AG04450 (cell line): ENCODE measurements around the gene DSTN. TPM values are rescaled to one million over a fixed set of nuclear protein-coding genes. Genes with fewer than 3 reads are reported as not detected.

Source experiments
- CTCF ChIA-PET: fragments of 300-600, 350-600 bp; formaldehyde crosslinking; extraction: SDS; loops from one replicate; lab custom pipeline; 2022; ENCODE audit warnings: antibody characterized with exemption, inconsistent platforms; lab: Charles Lee
- POLR2A ChIA-PET: fragments of 350-600 bp; formaldehyde crosslinking; extraction: SDS; loops from one replicate; lab custom pipeline; 2021; ENCODE audit warnings: antibody characterized with exemption, inconsistent platforms; lab: Yijun Ruan, JAX
- DNase-seq: peaks from one replicate; pipeline ENCODE4 v3.0.0-alpha.2; 2011; ENCODE audit warnings: low read depth, low spot score
- H3K27ac ChIP-seq: one replicate; pipeline ENCODE4 v1.5.1; 2012; ENCODE audit warnings: low read depth, low read length, control low read depth
- H3K27me3 ChIP-seq: one replicate; pipeline ENCODE4 v1.6.0; 2012; ENCODE audit warnings: low read length; ENCODE audit not compliant: control insufficient read depth, insufficient read depth
- H3K4me3 ChIP-seq: 2 replicates; pipeline ENCODE4 v1.5.1; 2011; ENCODE audit warnings: mild to moderate bottlenecking, low read depth, low read length, control low read depth
- H3K9me3 ChIP-seq: 2 replicates; pipeline ENCODE4 v1.5.1; 2012; ENCODE audit warnings: low read length; ENCODE audit not compliant: control insufficient read depth, insufficient read depth
- polyA plus RNA-seq: library from polyadenylated mRNA; depleted of rRNA; stranded (reverse); fragments of >200 nt; gene quantifications from 2 replicates; pipeline ENCODE4 v1.2.3, GENCODE V29; 2011
- TF ChIP-seq, protein P1 (sequence below): IDR thresholded peaks from 2 replicates; pipeline ENCODE4 v1.5.1; 2011; ENCODE audit warnings: low read depth, low read length, control low read depth, inconsistent platforms

DSTN gene
- polyA plus RNA-seq, 1 experiment: 414 TPM

DNA sequence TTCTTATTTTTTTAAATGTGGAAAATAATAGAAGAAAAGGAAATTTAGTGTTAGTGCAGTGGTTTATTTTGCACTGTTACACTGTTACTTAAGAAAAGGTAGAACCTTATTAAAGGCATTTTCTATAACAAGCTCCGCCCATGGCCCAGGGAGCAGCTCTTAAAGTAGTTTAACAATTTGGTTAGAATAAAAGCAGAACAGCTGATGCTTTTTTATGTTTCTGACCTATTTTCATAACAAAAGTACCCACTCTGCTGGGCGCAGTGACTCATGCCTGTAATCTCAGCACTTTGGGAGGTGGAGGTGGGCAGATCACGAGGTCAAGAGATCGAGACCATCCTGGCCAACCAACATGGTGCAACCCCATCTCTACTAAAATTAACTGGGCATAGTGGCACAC, 32.6 kb downstream of the DSTN start:
- no peak overlapping the region for H3K4me3 ChIP-seq
- H3K9me3 ChIP-seq: no peaks in the 10 kb centered on the region
- no peak for DNase-seq
- TF ChIP-seq, protein P1, sequence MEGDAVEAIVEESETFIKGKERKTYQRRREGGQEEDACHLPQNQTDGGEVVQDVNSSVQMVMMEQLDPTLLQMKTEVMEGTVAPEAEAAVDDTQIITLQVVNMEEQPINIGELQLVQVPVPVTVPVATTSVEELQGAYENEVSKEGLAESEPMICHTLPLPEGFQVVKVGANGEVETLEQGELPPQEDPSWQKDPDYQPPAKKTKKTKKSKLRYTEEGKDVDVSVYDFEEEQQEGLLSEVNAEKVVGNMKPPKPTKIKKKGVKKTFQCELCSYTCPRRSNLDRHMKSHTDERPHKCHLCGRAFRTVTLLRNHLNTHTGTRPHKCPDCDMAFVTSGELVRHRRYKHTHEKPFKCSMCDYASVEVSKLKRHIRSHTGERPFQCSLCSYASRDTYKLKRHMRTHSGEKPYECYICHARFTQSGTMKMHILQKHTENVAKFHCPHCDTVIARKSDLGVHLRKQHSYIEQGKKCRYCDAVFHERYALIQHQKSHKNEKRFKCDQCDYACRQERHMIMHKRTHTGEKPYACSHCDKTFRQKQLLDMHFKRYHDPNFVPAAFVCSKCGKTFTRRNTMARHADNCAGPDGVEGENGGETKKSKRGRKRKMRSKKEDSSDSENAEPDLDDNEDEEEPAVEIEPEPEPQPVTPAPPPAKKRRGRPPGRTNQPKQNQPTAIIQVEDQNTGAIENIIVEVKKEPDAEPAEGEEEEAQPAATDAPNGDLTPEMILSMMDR: no peak
- ChIA-PET POLR2A (interaction anchor here (0.6 kb wide), 1 partner anchor 103 kb away, joined by 3 read pairs; no protein-coding TSS in a partner anchor), CTCF (interaction anchor here (0.8 to 2.0 kb wide), 6 partner anchors 15 to 801 kb away, joined by 3 to 10 read pairs (median 4); no protein-coding TSS in a partner anchor)
- no peaks in the 10 kb centered on the region for H3K27me3 ChIP-seq
- H3K27ac ChIP-seq: no peak overlapping the region

DNA sequence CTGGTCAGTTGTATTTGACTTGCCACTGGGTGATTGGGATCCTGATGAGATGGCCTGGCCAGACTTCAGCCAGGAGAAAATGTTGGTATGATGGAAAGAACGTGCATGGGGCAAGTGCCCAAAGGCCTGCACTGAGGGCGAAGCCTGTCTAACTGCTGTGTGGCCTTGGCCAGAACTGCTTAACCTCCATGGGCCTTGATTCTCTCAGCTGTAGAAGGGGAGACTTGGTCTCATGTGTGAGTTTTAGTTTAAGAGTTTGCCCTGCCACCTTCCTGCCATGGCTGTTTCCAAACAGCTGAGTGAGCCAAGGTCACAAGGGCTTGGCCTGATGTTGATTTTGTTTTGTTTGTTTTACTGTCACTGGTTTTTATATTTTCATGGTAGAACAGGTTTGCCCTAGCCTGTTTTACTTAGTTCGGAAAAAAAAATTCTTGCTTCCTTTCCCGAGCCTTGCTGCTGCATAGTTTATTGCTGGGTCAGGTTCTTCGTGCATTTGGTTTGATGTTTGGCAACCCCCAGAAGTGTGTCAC, 35.3 kb downstream of the DSTN start:
- ChIA-PET POLR2A (interaction anchor here (2.1 kb wide), 1 partner anchor 68 kb away, joined by 8 read pairs; no protein-coding TSS in a partner anchor), CTCF (interaction anchor here (0.9 to 1.6 kb wide), 2 partner anchors 100 to 293 kb away, joined by 3 to 6 read pairs; no protein-coding TSS in a partner anchor)
- no peak for DNase-seq
- H3K4me3 ChIP-seq: no peak overlapping the region
- TF ChIP-seq, protein P1: no peak
- H3K27ac ChIP-seq: no peak overlapping the region
- no peaks in the 10 kb centered on the region for H3K27me3 ChIP-seq
- no peaks in the 10 kb centered on the region for H3K9me3 ChIP-seq

DNA sequence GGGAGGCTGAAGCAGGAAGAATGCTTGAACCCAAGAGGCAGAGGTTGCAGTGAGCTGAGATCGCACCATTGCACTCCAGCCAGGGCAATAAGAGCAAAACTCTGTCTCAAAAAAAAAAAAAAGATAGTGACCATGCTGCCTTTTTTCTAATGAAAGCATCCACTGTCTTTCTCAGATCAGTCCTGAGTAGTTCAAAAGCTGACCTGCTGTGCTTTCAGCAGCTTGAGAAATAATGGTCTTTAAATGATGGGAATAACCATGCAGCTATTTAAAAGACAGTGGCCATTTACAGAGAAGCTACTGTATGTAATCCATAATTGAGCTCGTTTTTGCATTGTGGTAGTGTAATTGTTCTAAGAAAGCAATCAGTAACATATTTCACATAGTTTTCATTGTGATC, 36.1 kb downstream of the DSTN start:
- Histone ChIP-seq H3K4me3 (no peak overlapping the region), H3K27ac (no peak overlapping the region), H3K9me3 (no peaks in the 10 kb centered on the region), H3K27me3 (no peaks in the 10 kb centered on the region)
- DNase-seq: no peak
- CTCF ChIA-PET: interaction anchor here (0.6 to 1.6 kb wide), 8 partner anchors 12 to 390 kb away, joined by 3 to 8 read pairs (median 4); no protein-coding TSS in a partner anchor
- POLR2A ChIA-PET: interaction anchor here (2.1 kb wide), 1 partner anchor 69 kb away, joined by 8 read pairs; no protein-coding TSS in a partner anchor
- TF ChIP-seq, protein P1: no peak

DNA sequence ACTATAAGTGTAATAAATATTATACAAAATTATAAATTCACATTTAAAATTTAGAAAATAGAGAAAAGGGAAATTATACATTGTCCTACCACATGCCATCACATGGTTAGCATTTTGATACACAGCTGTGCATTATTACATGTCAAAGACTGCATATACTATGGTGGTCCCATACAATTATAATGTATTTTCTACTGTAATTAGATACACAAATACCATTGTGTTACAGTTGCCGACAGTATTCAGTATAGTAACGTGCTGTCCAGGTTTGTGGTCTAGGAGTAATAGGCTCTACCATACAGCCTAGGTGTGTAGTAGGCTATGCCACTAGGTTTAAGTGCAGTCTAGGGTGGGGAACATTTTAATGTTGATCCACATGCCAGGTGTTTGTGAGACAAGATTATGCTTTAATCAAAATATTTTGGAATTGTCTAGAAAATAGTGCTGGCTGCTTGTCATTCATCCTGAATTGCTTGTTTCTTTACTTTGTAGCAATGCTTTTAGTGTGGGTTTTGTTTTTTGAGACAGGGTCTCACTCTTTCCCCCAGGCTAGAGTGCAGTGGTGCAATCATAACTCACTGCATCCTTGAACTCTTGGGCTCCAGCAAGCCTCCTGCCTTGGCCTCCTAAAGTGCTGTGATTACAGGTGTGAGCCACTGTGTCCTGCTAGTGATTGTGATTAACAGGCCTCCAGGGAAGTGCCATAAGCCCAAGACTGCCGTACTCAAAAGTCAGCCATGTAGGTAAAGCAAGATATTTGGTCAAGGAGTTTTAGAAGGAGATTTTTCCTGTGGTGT, 39.0 kb downstream of the DSTN start:
- CTCF ChIA-PET: interaction anchor here (0.5 to 2.6 kb wide), 4 partner anchors 72 to 386 kb away, joined by 3 to 14 read pairs (median 5); no protein-coding TSS in a partner anchor
- Histone ChIP-seq H3K9me3 (no peaks in the 10 kb centered on the region), H3K27ac (no peak overlapping the region), H3K4me3 (no peak overlapping the region), H3K27me3 (no peaks in the 10 kb centered on the region)
- POLR2A ChIA-PET: interaction anchor here (0.7 to 1.1 kb wide), 2 partner anchors 39 to 69 kb away, joined by 3 read pairs; partner anchors contain the start of gene DSTN
- TF ChIP-seq, protein P1: no peak
- DNase-seq: no peak
